ENCODE data around the gene LCORL. TPM values are rescaled to one million over a fixed set of nuclear protein-coding genes. Genes with fewer than 3 reads are reported as not detected.

Gene LCORL
- total RNA-seq, 4 donors from 2014 or later, result 26.4 to 45.9 (median 33.8) TPM

DNA sequence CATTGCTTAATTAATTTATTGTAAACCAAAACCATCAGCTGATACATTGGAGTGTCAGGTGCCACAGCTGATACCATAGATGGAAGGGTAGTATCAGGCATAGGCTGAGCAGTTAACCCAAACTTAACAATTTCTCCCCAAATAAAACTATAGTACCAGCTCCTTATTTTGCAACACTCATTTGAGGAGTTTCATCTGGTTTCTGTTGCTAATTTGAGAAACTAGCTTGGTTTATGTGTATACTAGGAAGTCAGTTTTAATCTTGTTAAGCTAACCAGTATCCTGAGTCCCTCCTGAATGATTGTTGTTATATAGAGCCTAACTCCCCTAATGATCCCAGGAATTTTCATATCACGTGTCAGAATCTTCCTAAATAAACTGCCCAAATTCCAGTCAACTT lies 223.7 kb downstream of the LCORL start:
- no peak for DNase-seq
- no peaks in the 10 kb centered on the region for H3K4me1 ChIP-seq
- no peaks in the 10 kb centered on the region for H3K9me3 ChIP-seq
- 93 to 100% methylated on average over 1 of the region's 1 CpG for WGBS, 2 donors
- no peaks in the 10 kb centered on the region for H3K27me3 ChIP-seq
- intact Hi-C loops (cut with DNase I), result no loop called here
- TF ChIP-seq POLR2A (IDR thresholded peaks at IDR 0.05), result no peak
- TF ChIP-seq, protein P1, sequence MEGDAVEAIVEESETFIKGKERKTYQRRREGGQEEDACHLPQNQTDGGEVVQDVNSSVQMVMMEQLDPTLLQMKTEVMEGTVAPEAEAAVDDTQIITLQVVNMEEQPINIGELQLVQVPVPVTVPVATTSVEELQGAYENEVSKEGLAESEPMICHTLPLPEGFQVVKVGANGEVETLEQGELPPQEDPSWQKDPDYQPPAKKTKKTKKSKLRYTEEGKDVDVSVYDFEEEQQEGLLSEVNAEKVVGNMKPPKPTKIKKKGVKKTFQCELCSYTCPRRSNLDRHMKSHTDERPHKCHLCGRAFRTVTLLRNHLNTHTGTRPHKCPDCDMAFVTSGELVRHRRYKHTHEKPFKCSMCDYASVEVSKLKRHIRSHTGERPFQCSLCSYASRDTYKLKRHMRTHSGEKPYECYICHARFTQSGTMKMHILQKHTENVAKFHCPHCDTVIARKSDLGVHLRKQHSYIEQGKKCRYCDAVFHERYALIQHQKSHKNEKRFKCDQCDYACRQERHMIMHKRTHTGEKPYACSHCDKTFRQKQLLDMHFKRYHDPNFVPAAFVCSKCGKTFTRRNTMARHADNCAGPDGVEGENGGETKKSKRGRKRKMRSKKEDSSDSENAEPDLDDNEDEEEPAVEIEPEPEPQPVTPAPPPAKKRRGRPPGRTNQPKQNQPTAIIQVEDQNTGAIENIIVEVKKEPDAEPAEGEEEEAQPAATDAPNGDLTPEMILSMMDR (IDR thresholded peaks at IDR 0.05), result no peak
- no peak overlapping the region for H3K4me3 ChIP-seq (replicated peaks in 1 of 3)
- peaks cover 5 to 7% of the 10 kb centered on the region in 2 donors for H3K36me3 ChIP-seq
- no peak overlapping the region for H3K27ac ChIP-seq

DNA sequence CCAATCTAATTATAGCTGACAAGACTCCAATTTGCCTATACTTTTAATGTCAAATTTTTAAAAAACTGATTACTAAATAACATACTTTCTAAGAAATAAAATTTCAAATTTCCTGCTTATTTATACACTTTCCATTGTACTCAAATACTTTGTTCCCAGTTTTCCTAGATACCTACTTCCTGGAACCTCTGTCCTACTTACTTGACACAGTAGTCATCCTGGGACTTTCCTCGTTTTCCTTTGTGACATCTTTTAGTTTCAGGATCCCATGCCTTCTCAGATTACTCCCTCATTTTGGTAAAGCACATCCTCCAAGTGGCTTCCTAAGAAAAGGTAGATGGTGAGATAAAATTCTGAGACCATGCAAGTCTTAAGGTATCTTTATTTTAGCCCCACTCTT lies 226.8 kb downstream of the LCORL start:
- Histone ChIP-seq H3K36me3 (peaks cover 0 to 7% of the 10 kb centered on the region in 2 donors), H3K27me3 (no peaks in the 10 kb centered on the region), H3K4me3 (replicated peaks in 1 of 3) (no peak overlapping the region), H3K27ac (no peak overlapping the region), H3K4me1 (no peaks in the 10 kb centered on the region), H3K9me3 (no peaks in the 10 kb centered on the region)
- intact Hi-C loops (cut with DNase I), result no loop called here
- no peak for DNase-seq
- 58 to 63% methylated on average over 1 of the region's 1 CpG for WGBS, 2 donors
- no peak for TF ChIP-seq POLR2A (IDR thresholded peaks at IDR 0.05)
- TF ChIP-seq, protein P1 (IDR thresholded peaks at IDR 0.05), result no peak

Other genes starting within 250 kb of the LCORL start
- not detected for gene FAM184B, start 240.1 kb downstream of the LCORL start, total RNA-seq
- gene DCAF16, start 211.0 kb downstream of the LCORL start, total RNA-seq, result 10 to 100 TPM; 26.2 to 79.1 (median 42.9) TPM
- gene NCAPG, start 210.8 kb downstream of the LCORL start, total RNA-seq, result 1 to 10 TPM in 1 of 4 donors, under 1 TPM in 2, not detected in 1; 0.56 to 1.3 (median 0.92) TPM

Measured in thyroid gland (tissue), 4 donors.